ENCODE data around the gene PGM1. TPM values are rescaled to one million over a fixed set of nuclear protein-coding genes. Genes with fewer than 3 reads are reported as not detected.

PGM1 gene
- total and polyA plus RNA-seq, 8 donors, result 39.3 to 65.6 (median 43.5) TPM

- peaks cover 3 to 9% of the 10 kb centered on the region in 2 donors for H3K4me1 ChIP-seq
- no peak overlapping the region for H3K4me3 ChIP-seq
- H3K27ac ChIP-seq, result no peak overlapping the region
- H3K9me3 ChIP-seq, result no peaks in the 10 kb centered on the region
- no peak for TF ChIP-seq CTCF (IDR thresholded peaks at IDR 0.05)
- no peaks in the 10 kb centered on the region for H3K36me3 ChIP-seq
- ATAC-seq (no peak), DNase-seq (no peak)
- intact Hi-C loops (cut with DNase I), result no loop called here
- H3K27me3 ChIP-seq, result no peaks in the 10 kb centered on the region
These were observed 100.8 kb downstream of the PGM1 start for GRCh38 chr1:63693944-63694571.

GRCh38 chr1:63698001-63698838 is 105.0 kb downstream of the PGM1 start:
- DNase-seq (peak in 1 of 4 donors; percentile 45), ATAC-seq (peak; percentile 61)
- no peak for TF ChIP-seq CTCF (IDR thresholded peaks at IDR 0.05)
- Histone ChIP-seq H3K4me3 (no peak overlapping the region), H3K4me1 (no peaks in the 10 kb centered on the region), H3K36me3 (no peaks in the 10 kb centered on the region), H3K27me3 (no peaks in the 10 kb centered on the region), H3K27ac (no peak overlapping the region), H3K9me3 (no peaks in the 10 kb centered on the region)
- intact Hi-C loops (cut with DNase I), result no loop called here

- Histone ChIP-seq H3K4me3 (no peak overlapping the region), H3K27ac (no peak overlapping the region), H3K9me3 (no peaks in the 10 kb centered on the region), H3K4me1 (no peaks in the 10 kb centered on the region), H3K36me3 (no peaks in the 10 kb centered on the region), H3K27me3 (no peaks in the 10 kb centered on the region)
- DNase-seq, result peak in 2 of 4 donors; percentile 51 to 60
- no peak for TF ChIP-seq CTCF (IDR thresholded peaks at IDR 0.05)
- ATAC-seq, result peak; percentile 78
- intact Hi-C loops (cut with DNase I), result no loop called here
These were observed 108.0 kb downstream of the PGM1 start for GRCh38 chr1:63701187-63701586.

GRCh38 chr1:63703701-63704107 is 110.5 kb downstream of the PGM1 start:
- no peak for ATAC-seq
- H3K27me3 ChIP-seq, result no peaks in the 10 kb centered on the region

More at GRCh38 chr1:63703701-63704107, 110.5 kb downstream of the PGM1 start:
- no peak for DNase-seq
- Histone ChIP-seq H3K4me1 (no peaks in the 10 kb centered on the region), H3K4me3 (no peak overlapping the region), H3K36me3 (no peaks in the 10 kb centered on the region), H3K27ac (no peak overlapping the region), H3K9me3 (no peaks in the 10 kb centered on the region)
- TF ChIP-seq CTCF (IDR thresholded peaks at IDR 0.05), result no peak
- intact Hi-C loops (cut with DNase I), result no loop called here
